Left ventricle myocardium inferior (tissue), 1 donor: ENCODE data around the gene ARSD. TPM values are rescaled to one million over a fixed set of nuclear protein-coding genes. Genes with fewer than 3 reads are reported as not detected.
A peak's percentile ranks its signal among the peaks of the same experiment; 100 is the strongest.
"Not testable (repeated sequence)": the region's sequence is repeated elsewhere in the genome, so short reads cannot be mapped to it uniquely, and the experiment has no call there.

ENCODE experiments used
- DNase-seq: peaks from one replicate; pipeline ENCODE4 v3.0.0-alpha.2; 2020
- H3K27ac ChIP-seq: fragments of 200-600 bp; replicated peaks from 2 replicates; pipeline ENCODE4 v1.8.0; 2021
- H3K27me3 ChIP-seq: fragments of 200-600 bp; 2 replicates; pipeline ENCODE4 v1.8.0; 2021; ENCODE audit warnings: low read depth
- H3K36me3 ChIP-seq: fragments of 200-600 bp; 2 replicates; pipeline ENCODE4 v1.8.0; 2021
- H3K4me1 ChIP-seq: fragments of 200-600 bp; 2 replicates; pipeline ENCODE4 v1.8.0; 2021
- H3K4me3 ChIP-seq: fragments of 200-600 bp; 2 replicates; pipeline ENCODE4 v1.8.0; 2021; ENCODE audit warnings: mild to moderate bottlenecking, moderate library complexity
- H3K9me3 ChIP-seq: fragments of 200-600 bp; replicated peaks from 2 replicates; pipeline ENCODE4 v1.8.0; 2021
- intact Hi-C: fragments of 100-400 bp; cut with micrococcal nuclease; formaldehyde crosslinking; loops from one replicate; pipeline ENCODE4 v1.11.0; 2022
- long read RNA-seq: library from polyadenylated mRNA; unstranded; transcript quantifications from one replicate; pipeline ENCODE4 v2.0.0, GENCODE V29; 2021
- total RNA-seq: library from RNA; stranded (reverse); fragmentation: NEBNext Ultra II Directional; extraction: Animal tissue kit (Norgen Biotek cat#: 25700); gene quantifications from one replicate; pipeline ENCODE4 v1.2.1, GENCODE V29; 2021
- TF ChIP-seq, protein P1 (sequence below): fragments of 200-600 bp; IDR thresholded peaks from 2 replicates; pipeline ENCODE4 v1.8.0; 2021; ENCODE audit warnings: antibody characterized with exemption, mild to moderate bottlenecking, borderline replicate concordance
- donor health status: DM: no; HTN: yes; CAD: no; lungs with severe emphysema.

The ARSD gene, protein sequence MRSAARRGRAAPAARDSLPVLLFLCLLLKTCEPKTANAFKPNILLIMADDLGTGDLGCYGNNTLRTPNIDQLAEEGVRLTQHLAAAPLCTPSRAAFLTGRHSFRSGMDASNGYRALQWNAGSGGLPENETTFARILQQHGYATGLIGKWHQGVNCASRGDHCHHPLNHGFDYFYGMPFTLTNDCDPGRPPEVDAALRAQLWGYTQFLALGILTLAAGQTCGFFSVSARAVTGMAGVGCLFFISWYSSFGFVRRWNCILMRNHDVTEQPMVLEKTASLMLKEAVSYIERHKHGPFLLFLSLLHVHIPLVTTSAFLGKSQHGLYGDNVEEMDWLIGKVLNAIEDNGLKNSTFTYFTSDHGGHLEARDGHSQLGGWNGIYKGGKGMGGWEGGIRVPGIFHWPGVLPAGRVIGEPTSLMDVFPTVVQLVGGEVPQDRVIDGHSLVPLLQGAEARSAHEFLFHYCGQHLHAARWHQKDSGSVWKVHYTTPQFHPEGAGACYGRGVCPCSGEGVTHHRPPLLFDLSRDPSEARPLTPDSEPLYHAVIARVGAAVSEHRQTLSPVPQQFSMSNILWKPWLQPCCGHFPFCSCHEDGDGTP
- total RNA-seq: 9.3 TPM
- long read RNA-seq, full-length matches to known transcripts: 13 of 17 reads
- long read RNA-seq, partial matches to known transcripts: 0 of 17 reads
- long read RNA-seq, other reads (novel, unspliced or antisense): 4 of 17 reads

DNA sequence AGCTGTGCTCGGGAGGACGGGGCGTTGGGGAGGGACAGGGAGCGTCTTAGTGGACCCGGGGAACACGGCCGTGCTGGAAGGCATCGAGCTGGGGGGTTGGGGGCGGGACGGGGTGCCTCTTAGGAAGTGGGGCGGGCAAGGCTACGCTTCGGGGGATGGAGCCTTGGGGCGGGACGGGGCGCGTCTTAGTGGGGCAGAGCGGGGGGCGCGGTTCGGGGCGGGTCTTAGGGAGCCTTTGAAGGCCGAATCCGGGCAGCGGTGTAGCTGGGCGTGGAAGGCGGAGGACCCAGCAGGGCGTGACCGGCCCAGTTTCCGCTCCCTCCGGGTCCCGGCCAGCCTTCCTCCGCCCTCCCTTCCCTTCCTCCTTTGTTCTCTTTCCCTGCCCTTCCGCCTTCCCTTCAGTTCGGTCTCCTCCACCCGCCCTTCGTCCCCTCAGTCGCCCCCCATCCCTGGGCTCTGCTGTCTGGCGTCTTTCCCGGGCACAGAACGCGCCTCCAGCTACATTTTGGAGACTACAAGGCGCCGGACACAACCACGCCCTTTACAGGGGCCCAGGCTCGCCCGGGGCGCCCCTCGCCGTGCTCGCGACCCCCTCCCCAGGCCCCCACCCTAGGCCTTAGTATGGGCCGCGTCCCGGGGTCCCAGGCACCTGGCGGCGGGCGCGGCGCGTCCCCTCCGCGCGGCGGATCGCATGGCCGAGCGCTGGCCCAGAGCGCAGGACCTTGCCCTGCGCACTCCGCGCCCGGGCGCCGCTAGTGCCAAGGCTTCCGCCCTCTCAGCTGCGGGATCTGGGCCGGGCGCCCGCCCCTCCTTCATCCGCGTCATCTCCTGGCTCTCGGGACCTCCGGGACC lies at the start of gene ARSD:
ARSD (minus strand) TSS at position 757 of the 852 bp plus-strand sequence; CDS start at position 693, 64 bp downstream.
- DNase-seq: peak; percentile 90
- H3K9me3 ChIP-seq: peaks cover 10% of the 10 kb centered on the region
- no peaks in the 10 kb centered on the region for H3K4me1 ChIP-seq
- H3K36me3 ChIP-seq: no peaks in the 10 kb centered on the region
- TF ChIP-seq, protein P1, sequence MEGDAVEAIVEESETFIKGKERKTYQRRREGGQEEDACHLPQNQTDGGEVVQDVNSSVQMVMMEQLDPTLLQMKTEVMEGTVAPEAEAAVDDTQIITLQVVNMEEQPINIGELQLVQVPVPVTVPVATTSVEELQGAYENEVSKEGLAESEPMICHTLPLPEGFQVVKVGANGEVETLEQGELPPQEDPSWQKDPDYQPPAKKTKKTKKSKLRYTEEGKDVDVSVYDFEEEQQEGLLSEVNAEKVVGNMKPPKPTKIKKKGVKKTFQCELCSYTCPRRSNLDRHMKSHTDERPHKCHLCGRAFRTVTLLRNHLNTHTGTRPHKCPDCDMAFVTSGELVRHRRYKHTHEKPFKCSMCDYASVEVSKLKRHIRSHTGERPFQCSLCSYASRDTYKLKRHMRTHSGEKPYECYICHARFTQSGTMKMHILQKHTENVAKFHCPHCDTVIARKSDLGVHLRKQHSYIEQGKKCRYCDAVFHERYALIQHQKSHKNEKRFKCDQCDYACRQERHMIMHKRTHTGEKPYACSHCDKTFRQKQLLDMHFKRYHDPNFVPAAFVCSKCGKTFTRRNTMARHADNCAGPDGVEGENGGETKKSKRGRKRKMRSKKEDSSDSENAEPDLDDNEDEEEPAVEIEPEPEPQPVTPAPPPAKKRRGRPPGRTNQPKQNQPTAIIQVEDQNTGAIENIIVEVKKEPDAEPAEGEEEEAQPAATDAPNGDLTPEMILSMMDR: no peak
- H3K27me3 ChIP-seq: no peaks in the 10 kb centered on the region
- peak within 1 kb of the TSS; percentile 93 for H3K27ac ChIP-seq
- intact Hi-C loops: no loop called here
- H3K4me3 ChIP-seq: peak within 1 kb of the TSS; percentile 74

DNA sequence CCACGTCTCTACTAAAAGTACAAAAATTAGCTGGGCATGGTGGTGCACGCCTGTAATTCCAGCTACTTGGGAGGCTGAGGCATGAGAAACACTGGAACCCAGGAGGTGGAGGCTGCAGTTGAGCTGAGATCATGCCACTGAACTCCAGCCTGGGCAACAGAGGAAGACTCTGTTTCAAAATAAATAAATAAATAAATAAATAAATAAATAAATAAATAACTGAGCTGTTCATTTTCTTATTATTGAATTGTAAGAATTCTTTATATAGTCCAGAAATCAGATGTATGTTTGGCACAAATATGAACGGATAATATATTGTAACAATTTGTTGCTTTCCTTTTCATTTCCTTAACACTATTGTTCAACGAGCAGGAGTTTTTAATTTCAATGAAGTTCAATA lies 49.5 kb upstream of the ARSD start:
- H3K4me1 ChIP-seq, intact Hi-C loops, H3K9me3 ChIP-seq, H3K4me3 ChIP-seq, H3K27me3 ChIP-seq, DNase-seq, H3K27ac ChIP-seq, H3K36me3 ChIP-seq: not testable (repeated sequence)

DNA sequence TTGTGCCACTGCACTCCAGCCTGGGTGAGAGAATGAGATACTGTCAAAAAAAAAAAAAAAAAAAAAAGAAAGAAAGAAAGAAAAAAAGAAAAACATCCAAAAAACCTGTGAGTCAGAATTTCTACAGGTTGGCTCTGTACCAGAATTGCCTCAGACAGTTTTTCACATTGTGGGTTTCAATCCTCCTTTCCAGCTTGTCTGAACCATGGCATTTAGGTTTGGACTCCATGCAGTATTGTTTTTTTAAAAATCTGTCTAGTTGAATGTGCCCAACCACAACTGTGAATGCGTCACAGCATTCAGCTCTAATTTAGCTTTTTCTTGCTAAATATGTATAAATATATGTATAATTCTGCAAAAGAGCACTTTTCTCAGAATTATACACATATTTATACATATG lies 45.8 kb upstream of the ARSD start:
- Histone ChIP-seq H3K36me3 (no peaks in the 10 kb centered on the region), H3K4me1 (no peaks in the 10 kb centered on the region), H3K4me3 (no peak overlapping the region), H3K27ac (no peak overlapping the region), H3K27me3 (no peaks in the 10 kb centered on the region), H3K9me3 (no peaks in the 10 kb centered on the region)
- DNase-seq: no peak
- TF ChIP-seq, protein P1: no peak
- intact Hi-C loops: no loop called here

DNA sequence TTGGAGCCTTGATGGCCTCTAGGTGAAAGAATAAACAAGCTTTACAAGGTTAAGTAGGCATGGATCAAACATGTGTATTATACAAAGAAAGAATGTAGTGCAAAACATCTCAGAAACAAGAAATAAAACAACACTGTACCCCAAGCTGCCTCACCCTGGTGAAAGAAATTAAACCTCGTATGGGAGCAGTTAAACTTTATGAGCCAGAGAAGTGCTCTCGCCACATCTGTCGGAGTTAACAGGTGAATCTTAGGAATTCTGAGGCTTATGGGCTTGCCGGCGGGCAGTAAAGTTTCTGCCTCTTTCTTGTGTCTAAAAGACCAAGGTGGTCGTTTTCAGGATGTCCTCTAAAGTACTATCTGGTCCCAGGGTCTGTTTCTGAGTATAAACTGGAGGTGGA lies 43.3 kb upstream of the ARSD start:
- no peaks in the 10 kb centered on the region for H3K27me3 ChIP-seq
- intact Hi-C loops: no loop called here
- no peak for DNase-seq
- H3K4me3 ChIP-seq: no peak overlapping the region
- TF ChIP-seq, protein P1: no peak
- no peaks in the 10 kb centered on the region for H3K36me3 ChIP-seq
- no peak overlapping the region for H3K27ac ChIP-seq
- peaks cover 5% of the 10 kb centered on the region for H3K4me1 ChIP-seq
- no peaks in the 10 kb centered on the region for H3K9me3 ChIP-seq

DNA sequence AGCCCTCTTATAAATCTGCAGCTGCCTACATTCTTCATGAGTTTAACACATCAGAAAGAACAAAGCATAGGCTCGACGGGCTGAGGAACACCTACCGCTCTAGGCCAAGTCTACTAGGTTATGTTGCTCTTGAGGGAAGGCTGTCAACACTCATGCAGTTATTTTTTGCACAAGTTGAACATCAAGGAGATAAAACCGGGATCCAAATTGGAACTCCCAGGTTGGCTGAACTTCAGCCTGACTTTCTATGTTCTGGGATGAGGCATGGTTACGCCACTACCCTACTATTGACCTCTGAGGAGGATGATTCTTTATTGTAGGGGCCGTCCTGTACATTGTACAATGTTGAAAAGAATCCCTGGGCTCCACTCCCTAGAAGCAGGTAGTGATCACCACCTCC lies 39.9 kb upstream of the ARSD start:
- H3K27me3 ChIP-seq: no peaks in the 10 kb centered on the region
- DNase-seq: no peak
- no peak overlapping the region for H3K4me3 ChIP-seq
- H3K27ac ChIP-seq: no peak overlapping the region
- TF ChIP-seq, protein P1: no peak
- H3K9me3 ChIP-seq: no peaks in the 10 kb centered on the region
- intact Hi-C loops: no loop called here
- H3K4me1 ChIP-seq: peaks cover 9% of the 10 kb centered on the region
- H3K36me3 ChIP-seq: no peaks in the 10 kb centered on the region
